ENCODE measurements around the gene ZNF672. TPM values are rescaled to one million over a fixed set of nuclear protein-coding genes. Genes with fewer than 3 reads are reported as not detected.

ZNF672 gene
- total and polyA plus RNA-seq, 2 of the 4 experiments (the other 2 are of a cell fraction) = 6.6 to 12.6 TPM

DNA sequence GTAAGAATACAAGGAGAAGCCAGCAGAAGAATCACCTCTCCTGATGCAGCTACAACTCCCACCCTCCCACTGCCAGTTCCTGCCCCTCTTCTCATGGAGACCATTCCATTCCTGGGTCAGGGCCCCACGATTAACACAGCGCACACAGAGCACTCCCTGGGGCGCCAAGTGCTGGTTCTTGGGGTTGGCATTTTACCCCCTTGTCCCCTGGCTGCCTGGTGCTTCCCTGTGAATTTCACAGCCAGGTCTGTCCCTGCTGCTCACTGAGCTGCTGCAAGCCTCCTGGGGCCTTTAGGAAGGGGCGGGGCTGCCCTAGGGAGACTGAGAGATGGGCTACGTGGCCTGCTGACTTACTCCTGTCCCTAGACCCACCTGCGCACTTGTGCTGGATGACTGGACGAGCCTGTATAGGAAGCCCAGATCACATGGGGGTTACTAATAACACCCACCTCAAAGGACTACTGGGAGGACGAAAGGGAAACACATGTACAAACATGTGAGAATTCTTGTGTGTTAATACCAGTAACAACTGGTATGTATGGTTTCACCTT lies 4.8 kb downstream of the ZNF672 start:
- H2AK9ac ChIP-seq (replicated peaks; ENCODE audit: low read depth, low read length, poor library complexity) = peak overlapping the region; percentile 1
- H3K27ac ChIP-seq (ENCODE audit: insufficient read depth, low read length) = no peak overlapping the region
- WGBS, 2 experiments (ENCODE audit: extremely low coverage in 2 of 2, insufficient read length in 1 of 2) = no CpG with 5 or more reads among the region's 8 CpGs
- H3K4me1 ChIP-seq (ENCODE audit: control insufficient read depth, insufficient read depth, low read length) = peaks cover 10% of the 10 kb centered on the region
- TF ChIP-seq, protein P1, sequence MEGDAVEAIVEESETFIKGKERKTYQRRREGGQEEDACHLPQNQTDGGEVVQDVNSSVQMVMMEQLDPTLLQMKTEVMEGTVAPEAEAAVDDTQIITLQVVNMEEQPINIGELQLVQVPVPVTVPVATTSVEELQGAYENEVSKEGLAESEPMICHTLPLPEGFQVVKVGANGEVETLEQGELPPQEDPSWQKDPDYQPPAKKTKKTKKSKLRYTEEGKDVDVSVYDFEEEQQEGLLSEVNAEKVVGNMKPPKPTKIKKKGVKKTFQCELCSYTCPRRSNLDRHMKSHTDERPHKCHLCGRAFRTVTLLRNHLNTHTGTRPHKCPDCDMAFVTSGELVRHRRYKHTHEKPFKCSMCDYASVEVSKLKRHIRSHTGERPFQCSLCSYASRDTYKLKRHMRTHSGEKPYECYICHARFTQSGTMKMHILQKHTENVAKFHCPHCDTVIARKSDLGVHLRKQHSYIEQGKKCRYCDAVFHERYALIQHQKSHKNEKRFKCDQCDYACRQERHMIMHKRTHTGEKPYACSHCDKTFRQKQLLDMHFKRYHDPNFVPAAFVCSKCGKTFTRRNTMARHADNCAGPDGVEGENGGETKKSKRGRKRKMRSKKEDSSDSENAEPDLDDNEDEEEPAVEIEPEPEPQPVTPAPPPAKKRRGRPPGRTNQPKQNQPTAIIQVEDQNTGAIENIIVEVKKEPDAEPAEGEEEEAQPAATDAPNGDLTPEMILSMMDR (conservative IDR thresholded peaks at IDR 0.05; ENCODE audit: low read depth, low read length) = no peak
- TF ChIP-seq POLR2A (IDR thresholded peaks at IDR 0.05; ENCODE audit: low read depth, low read length) = no peak
- TF ChIP-seq RCOR1 (IDR thresholded peaks at IDR 0.05; ENCODE audit: insufficient replicate concordance, low read length) = no peak
- H3K14ac ChIP-seq (replicated peaks; ENCODE audit: low read depth, low read length) = 0 out of 2 replicates have a peak overlapping the region, but pooled peaks have one; percentile 91
- no peaks in the 10 kb centered on the region for H3K9me3 ChIP-seq (ENCODE audit: control insufficient read depth, insufficient read depth, low read length)
- ChIA-PET CTCF (interaction anchor here (1.1 to 1.4 kb wide), 2 partner anchors 15 to 17 kb away, joined by 4 read pairs; partner anchors contain the start of gene SH3BP5L), POLR2A (ENCODE audit: unreplicated experiment) (no interaction called here)
- peak overlapping the region in 1 of 2 experiments; percentile 86; a peak in 2 of 4 replicates for H4K8ac ChIP-seq (ENCODE audit: low read depth in 2 of 2, low read length in 2 of 2)
- no peak overlapping the region for H2BK120ac ChIP-seq (ENCODE audit: low read depth, low read length)
- 0 out of 2 replicates have a peak overlapping the region, but pooled peaks have one; percentile 29 for H3K23ac ChIP-seq (ENCODE audit: low read depth, low read length)
- BruUV-seq (replicated peaks) = no TSS peak
- 0 out of 2 replicates have a peak, but pooled peaks cover 3% of the 10 kb centered on the region for H3K9me1 ChIP-seq (ENCODE audit: insufficient read depth, low read length)
- dilution Hi-C loops (cut with HindIII; ENCODE audit: low sequenced_read_pairs, unreplicated experiment) = no loop called here
- in situ Hi-C loops (cut with MboI; ENCODE audit: low sequenced_read_pairs) = no loop called here
- no peak overlapping the region for H3K18ac ChIP-seq (ENCODE audit: low read depth, low read length)
- intact Hi-C loops (cut with micrococcal nuclease) = no loop called here
- H3K4me3 ChIP-seq (ENCODE audit: insufficient read depth, low read depth, low read length) = no peak overlapping the region
- H3K79me1 ChIP-seq (ENCODE audit: low read depth in 1 of 2, low read length in 2 of 2) = peaks cover 36 to 47% of the 10 kb centered on the region in 2 experiments
- peaks cover 25% of the 10 kb centered on the region for H3K36me3 ChIP-seq (ENCODE audit: control insufficient read depth, insufficient read depth, low read length)
- H3K9ac ChIP-seq (ENCODE audit: low read depth, low read length) = no peak overlapping the region
- H2BK5ac ChIP-seq (ENCODE audit: low read depth, low read length, poor library complexity, severe bottlenecking) = no peak overlapping the region
- no peak overlapping the region for H4K5ac ChIP-seq (ENCODE audit: low read depth, low read length)
- no peaks in the 10 kb centered on the region for H3K27me3 ChIP-seq (ENCODE audit: control insufficient read depth, insufficient read depth, low read length)
- H4K20me1 ChIP-seq (ENCODE audit: insufficient read depth, low read length) = no peaks in the 10 kb centered on the region
- ATAC-seq (ENCODE audit: low read depth) (no peak), DNase-seq (no peak)
- H2AK5ac ChIP-seq (ENCODE audit: low read depth, low read length) = 0 out of 2 replicates have a peak overlapping the region, but pooled peaks have one; percentile 5
- no peak overlapping the region for H3K4me2 ChIP-seq (ENCODE audit: low read depth, low read length)
- no peak overlapping the region for H3K4ac ChIP-seq (ENCODE audit: low read depth, low read length)
- no peak overlapping the region for H2BK15ac ChIP-seq (ENCODE audit: low read depth, low read length)
- H2BK20ac ChIP-seq (ENCODE audit: low read depth, low read length) = no peak overlapping the region
- no peak overlapping the region for H4K91ac ChIP-seq (ENCODE audit: insufficient read depth, low read depth, low read length)
- H3K56ac ChIP-seq (ENCODE audit: extremely low read depth, insufficient read depth, low read length) = no peak overlapping the region
- peak overlapping the region; percentile 79 for H2AFZ ChIP-seq (replicated peaks; ENCODE audit: low read length, poor library complexity)

Measured in IMR-90 (cell line).